Erythroblast (primary cell): ENCODE results near the gene CD58.

Source experiments
- GATA1 ChIP-seq: IDR thresholded peaks from 2 replicates; pipeline ENCODE4 v1.6.1; 2011; ENCODE audit warnings: low read depth, mild to moderate bottlenecking, control low read depth, low read length, moderate library complexity
- POLR2A ChIP-seq: IDR thresholded peaks from 2 replicates; pipeline ENCODE4 v1.6.1; 2011; ENCODE audit warnings: mild to moderate bottlenecking, low read length

GRCh38 chr1:116553386-116554115 lies 17.3 kb downstream of the CD58 start:
- no peak for TF ChIP-seq POLR2A
- no peak for TF ChIP-seq GATA1
